ENCODE data around the gene DSC2.

The DSC2 gene

DNA sequence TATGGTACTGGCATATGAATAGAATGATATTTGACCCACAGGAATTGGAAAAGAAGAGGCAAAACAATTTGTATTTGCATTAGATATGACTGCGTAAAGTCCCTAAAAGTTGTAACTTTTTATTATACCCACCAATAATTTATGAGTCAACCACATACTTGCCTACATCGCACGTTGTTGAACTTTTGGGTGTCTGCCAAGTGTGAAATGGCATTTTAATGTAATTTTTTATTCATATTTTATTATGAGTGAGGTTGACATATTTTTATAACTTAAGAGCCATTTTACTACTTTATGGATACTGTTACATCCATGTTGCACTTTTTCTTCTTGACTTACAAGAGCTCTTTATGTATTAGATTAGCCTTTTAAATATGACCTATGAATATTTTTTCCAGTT lies 4.6 kb downstream of the DSC2 start:
- no peak for DNase-seq

DNA sequence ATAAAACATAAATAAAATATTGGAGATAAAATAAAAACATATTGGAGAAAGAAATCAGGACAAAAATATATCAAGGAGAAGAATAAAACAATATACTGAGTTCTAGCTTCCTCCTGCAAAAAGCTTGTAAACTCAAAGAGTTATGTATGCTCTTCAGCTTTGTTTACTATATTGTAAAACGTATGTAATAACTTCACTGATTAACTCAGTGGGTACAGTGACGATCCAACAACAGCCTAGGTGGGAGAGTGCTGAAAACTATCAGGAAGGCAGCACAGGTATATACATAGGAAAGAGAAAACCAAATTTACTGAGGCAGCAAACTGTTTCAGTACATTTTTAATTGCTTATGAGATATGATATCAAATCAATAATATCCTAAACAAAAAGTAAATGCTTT lies 8.3 kb downstream of the DSC2 start:
- DNase-seq, result no peak

DNA sequence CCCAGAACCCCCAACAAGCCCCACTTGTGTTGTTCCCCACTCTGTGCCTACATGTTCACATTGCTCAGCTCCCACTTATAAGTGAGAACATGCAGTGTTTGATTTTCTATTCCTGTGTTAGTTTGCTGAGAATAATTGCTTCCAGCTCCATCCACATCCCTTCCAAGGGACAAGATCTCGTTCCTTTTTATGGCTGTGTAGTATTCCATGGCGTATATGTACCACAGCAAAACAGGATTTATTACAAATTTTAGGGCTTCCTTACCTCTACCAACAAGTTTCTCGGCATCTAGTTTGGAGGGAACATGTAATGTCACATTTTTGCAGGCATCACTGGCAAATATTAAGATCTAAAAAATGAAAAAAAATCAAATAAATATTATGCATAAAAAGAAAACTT lies 8.9 kb downstream of the DSC2 start:
- DNase-seq, result no peak

DNA sequence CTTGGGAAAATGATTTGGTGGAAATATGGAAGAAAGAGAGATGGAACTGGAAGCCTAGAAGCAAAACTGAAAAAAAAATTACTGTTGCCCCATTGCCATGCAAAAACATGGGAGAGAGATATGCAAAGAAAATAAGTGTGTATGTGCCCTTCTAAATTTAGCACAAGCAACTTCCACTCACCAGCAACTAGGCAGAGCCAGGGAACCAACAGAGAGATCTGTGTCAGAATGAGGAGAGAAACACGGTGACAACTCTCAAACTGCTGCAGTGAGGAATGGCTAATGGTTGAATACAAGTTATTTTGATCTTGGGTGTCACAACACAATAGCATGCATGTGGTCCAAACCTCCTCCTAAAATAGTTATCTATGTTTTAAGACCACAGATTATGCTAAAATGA lies 10.9 kb downstream of the DSC2 start:
- no peak for DNase-seq

DNA sequence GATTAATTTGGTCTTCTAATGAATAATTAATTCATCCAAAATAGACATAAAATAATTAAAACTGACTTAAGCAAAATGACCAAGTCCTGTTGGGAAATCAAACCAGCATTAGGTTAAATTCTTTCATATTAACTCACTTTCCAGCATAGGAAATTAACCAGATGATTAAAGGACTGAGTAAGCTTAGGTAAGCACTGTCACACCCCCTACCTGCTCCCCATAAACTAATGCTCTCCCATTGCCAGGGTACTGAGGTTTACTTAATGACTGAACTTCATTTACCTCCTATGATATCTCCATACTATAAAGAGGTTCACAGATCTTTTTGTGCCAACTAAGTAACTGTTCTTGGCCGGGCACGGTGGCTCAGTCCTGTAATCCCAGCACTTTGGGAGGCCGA lies 13.7 kb downstream of the DSC2 start:
- no peak for DNase-seq

DNA sequence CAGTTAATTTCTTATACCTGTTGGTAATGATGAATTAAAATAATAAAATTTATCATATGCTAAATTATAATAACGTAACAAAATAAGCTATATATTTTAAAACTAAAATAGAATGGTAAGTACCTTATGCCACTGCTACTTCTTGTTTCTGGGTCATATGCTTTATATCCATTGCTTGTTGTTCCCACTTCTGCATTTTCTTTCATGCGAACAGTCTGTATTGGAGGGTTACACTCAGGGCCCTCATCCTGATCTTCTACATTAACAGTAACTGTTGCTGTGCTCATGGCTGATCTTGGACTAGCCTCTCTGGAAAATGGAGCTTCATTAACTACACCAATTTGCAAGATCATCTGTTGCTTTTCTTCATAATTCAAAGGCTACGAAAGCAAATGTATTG lies 22.2 kb downstream of the DSC2 start:
- DNase-seq, result no peak

DNA sequence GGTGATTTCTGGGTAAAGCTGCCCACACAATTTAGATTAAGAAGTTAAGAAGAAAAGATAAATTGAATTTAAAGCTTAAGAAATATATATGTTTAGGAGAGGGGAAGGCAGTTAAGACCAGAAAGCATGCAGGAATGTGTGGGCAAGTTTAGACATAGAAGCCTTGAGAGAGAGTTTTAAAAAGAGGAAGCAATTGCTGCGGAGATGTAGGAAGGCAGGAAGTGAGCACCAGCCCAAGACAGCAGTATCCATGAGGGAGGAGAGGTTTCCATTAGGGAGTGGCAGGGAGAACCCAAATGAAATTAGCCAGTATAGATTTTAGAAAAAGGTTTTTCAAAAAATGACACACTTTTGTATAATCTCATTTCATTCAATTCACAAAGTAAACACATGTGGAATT lies 24.3 kb downstream of the DSC2 start:
- no peak for DNase-seq

DNA sequence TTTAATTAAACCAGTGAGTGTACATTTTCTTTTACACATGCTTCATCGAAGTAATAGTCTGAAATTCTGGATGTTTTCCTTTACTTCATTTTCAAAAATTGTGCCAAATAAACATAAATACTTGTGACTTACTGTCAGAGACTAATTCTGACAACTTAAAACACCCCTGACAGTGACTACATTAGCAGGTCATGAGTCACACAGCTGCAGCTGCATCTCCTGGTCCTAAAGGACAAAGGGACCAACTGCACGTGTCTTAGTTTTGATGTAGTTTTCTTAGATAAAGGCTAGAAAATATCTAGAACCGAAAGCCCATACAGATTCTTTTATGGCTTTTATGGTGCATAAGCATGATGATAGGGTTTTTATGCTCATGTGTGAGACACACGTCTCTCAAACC lies 30.0 kb downstream of the DSC2 start:
- DNase-seq, result no peak

DNA sequence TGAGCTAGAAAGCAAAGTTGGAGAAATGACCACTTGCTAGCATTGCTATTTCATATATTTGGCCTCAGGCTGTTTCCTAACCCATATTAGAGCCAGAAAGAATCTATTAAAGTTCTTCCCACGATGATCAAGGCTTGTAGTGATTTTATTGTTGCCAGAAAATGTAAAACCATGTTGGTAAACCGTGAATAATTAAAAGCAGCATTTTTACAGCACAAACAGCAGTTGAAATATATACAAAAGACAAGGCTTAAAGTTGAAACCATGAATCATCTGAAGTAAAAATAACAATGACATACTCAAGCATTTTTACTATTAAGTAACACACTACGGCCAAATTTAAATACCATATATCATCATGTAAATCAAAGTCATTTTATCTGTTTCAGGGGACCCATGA lies 32.0 kb downstream of the DSC2 start:
- DNase-seq, result no peak

DNA sequence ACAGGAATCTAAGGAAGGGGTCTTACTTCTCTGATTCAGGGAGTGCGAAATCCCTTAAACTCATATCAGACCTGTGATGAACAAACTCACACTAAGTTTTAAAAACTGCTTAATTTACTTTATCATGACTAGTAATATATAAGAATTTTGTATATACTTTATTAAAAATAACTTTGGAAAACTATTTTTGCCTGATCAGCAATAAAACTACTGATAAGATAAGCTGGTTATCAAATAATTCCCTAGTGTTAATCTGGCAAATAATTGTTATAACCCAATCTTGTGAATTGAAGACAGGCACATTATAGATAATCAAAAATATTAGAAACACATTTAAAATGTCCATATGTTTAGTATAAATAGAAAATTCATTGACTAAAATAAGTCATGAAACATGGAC lies 36.0 kb downstream of the DSC2 start:
- no peak for DNase-seq

DNA sequence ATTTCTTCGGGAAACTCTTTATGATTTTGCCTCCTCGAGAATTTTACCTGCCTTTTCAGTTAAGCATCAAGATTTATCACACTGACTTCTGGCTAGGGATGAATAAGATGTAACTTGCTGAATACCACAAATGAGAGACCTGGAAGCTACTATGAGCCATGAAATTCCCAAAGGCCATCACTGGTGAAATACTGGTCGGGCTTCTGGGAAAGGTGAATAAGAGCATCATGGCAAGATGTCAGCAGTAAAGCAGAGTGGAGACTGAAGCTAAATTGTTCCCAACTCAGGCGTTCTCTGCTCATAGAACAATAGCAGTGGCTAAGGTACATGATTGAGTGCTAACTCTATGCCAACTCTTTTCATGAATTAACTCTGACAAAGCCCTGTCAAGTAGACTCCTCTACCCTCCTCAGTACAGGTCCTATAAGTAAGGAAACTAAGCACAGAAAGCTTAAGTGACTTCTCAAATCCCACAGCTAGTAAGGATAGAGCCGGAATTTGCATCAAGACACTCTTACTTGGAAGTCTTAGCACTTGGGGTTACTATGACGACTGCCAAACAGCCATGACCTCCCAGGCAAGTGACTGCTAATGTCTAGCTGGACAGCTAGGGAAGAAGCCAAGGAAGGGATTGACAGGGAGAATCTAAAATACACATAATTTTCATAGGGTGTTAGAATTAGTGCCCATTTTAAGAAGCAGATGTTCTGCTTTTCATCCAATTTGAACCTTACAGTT lies 37.0 kb downstream of the DSC2 start:
- DNase-seq, result no peak

DNA sequence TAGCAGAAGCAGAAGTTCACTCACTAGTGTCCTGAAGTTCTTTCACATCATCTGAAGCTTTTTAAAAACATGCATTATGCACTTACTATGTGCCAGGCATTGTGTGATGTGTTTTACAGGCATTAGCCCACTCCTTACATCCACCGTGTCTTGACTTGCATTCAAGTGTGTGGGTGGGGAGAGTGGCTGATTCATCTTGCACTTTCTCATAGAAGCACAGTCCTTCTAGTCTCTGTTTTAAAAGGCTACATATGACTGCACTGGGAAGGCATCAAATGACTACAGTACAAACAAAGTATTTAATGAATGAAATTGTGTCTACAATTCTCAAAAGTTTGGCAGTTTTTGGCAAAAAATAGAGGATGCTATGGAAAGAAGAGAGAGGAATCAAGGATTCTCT lies 38.1 kb downstream of the DSC2 start:
- DNase-seq, result no peak

DNA sequence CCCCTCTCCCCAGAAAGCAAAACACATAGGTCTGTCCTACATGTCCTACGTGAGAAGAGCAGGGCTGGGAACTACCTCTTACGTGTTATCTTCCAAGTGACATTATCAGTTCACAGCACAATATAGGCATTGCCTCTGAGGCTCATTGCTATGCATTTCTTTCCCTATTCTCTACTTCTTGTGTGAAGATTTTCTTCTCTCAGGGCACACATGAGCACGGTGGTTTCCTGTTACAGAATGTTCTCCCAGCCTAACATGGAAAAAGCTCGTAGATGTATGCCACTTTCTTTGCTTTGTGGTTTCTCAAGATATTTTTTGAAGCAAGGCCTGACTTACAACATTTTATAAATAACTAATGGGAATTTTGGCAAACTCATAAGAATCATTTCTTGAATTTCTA lies 40.3 kb downstream of the DSC2 start:
- DNase-seq, result no peak

DNA sequence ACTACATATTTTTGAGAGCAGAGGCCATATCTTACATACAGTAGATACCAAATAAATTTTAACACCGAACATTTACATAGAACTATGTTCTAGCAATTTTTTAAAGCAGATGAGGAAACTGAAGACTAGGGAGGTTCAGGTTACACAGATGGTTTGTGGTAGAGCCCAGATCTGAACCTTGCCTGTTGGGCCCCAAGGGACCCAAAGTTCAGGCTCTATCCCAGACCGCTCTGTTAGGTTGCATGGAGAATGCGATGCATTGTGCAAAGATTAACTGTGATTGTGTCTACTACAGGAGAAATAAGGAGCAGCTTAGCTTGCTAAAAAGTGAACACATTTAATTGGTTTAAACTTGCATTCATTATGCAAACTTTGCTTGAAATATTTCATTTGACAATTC lies 43.3 kb downstream of the DSC2 start:
- DNase-seq, result no peak

DNA sequence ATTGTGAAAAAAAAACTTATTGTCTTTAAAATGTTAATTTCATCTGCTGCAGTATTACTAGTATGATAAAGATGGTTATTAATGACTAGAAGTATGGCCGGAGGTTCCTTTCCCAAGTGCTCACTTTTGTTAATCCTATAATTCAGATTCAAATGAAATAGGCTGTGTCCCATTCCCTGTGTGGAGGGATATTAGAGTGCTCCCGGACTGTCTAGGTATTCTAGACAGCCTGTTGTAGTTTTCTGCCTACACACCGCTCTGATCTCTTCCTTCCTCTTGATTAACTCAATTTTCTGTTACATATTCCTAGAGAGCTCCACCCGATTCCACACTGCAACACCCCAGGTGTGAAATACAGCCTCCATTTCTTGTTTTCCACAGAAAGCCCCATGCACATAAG lies 44.3 kb downstream of the DSC2 start:
- DNase-seq, result no peak

DNA sequence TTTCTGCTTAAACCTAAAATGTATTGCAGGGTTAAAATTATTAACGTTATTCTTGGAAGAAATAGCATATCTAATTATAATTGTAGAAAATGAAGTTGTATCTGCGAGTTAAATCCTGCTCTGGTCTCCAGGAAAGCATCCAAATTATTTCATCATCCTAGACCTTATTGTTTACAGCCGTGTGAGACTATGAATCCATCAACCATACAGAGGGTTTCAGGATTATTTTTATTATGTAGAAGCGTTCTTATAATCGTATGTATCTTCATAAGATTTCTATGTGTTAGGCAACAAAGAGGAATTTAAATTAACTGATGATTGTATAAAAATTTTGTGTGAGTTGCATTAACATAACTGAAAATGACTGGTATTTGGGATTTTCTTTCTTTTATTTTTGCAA lies 45.2 kb downstream of the DSC2 start:
- no peak for DNase-seq

DNA sequence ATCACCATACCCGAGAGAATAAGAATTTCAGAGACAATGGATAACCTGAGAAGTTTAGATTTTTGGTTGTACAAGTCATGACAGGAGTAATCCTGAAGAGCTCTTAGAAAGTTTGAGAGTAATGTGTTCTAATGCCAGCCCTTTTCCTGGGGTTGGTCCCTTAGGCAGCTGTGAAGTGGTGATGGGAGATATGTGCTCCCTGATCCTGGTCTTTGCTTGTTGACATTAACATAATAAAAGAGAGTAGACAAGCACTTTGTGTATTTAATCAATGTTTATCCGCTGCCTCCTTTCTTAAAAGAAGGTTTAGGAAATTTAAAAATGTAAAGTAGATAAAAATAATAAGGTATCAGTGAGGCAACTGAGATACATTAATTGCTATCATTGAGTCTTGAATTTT lies 45.9 kb downstream of the DSC2 start:
- no peak for DNase-seq

DNA sequence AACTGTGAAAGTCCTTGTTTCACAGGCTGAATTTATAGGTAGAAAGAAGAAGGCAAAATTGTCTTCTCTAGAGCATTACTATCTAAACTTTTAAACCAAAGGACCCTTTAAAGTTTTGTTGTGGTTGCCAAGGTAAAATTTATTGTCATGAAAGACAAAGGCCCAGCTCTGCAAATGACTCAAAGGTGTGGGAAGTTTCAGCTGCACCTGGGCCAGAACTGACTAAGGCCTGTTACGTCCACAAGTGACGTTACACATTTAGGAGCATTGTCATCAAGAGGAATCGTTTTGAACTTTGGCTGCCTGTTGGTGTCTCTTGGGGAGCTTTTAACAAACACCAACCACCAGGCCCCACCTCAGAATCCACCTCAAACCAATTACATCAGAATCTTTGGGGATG lies 51.6 kb downstream of the DSC2 start:
- no peak for DNase-seq

DNA sequence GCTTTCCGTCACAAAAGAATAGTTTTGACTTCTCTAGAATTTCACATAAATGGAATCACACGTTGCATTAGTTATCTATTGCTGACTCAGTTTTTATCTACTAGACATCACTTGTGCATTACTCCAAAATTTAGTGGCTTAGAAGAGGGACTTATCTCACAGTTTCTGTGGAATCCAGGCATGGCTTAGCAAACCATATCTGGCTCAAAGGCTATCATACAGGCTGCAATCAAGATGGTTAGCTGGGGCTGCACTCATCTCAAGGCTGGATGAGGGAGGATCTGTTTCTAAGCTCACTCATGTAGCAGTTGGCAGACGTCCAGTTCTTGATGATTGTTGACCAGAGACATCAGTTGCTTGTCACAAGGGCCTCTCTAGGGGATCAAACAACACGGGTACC lies 53.0 kb downstream of the DSC2 start:
- DNase-seq, result no peak

DNA sequence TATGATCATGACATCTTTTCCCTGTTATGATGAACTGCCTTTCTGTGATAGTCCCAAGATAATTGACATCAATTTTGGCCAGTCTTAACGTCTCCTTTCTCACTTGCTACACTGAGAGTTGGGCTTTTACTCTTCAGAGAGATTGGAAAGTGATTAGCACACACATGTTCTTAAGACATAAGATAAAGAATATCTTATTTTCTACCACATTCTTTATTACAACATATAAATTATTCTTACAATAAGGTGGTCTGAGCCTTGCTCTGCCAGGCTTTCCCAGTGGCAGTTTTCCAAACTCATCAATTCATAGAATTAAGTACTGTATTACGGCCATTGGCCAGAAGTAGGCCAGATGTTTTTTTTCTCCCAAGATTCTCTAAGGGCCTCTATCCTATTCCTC lies 54.0 kb downstream of the DSC2 start:
- no peak for DNase-seq

DNA sequence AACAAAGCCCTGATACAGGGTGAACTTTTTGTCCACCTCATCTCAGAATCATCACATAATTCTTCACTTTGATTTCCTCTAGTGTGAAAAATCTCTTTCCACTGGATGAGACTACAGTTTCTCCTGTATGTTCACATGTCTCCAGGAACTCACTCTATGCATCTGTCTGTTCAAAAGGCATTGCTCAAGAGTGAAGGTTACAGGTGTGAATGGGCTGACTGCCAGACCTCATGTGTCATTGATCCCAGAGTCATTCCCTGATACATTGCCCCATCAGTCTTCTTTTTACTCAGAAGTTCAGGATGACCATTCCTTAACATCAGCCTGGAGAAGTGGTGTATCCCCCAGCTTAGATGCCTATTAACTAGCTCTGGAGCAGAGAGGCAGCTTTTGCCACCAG lies 55.3 kb downstream of the DSC2 start:
- no peak for DNase-seq

DNA sequence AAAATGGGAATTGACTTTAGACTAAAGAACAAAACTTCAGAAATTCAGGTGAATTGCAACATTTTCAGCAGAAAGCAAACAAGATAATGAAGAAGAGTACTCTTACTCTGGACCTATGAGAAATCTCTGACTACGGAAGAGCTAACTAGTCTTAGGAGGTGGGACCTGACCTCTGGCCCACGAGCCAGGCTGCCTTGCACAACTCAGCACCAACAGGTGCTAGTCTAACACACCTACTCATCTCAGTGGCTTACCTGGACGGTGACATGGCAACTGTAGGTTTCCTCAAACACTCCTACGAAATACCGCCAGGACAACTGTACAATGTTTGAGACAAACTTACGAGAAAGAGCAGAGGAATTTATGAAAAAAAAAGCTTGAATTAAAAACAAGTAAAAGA lies 56.6 kb downstream of the DSC2 start:
- DNase-seq, result no peak

DNA sequence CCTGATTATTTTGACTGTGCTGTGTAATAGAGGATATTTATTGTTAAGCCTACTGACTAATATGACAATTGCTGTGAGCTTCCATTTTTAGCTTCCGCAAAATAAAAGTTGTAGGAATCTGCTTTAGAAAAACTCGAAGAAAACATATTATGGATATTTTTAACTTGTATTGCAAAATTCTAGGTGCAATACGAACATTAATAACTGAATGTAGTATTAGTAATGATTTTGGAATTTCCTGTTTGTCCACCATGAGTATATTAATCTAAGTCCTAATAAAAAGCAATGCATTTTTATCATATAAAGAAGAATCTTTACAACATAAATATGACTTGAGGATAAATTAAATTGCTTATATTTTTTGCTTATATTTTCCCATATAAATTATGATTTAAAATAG lies 57.3 kb downstream of the DSC2 start:
- DNase-seq, result no peak

DNA sequence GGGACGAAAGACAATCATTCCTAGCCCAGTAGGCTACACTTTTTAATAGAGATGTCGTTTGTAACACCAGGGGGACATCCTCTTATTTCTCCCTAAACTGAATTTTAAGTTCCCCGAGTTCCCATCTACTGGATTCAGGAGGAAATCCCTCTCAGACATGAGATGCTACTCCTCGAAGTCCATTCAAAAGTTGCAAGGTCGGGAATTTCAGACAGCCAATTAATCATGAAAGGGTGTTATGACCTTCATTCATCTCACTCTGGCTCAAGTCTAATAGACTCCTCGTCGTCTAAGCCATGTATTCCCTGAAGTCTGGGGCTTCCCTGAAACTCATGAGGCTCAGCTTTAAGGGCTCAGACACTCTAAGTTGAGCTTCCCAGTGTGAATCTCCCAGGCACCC lies 58.5 kb downstream of the DSC2 start:
- no peak for DNase-seq

DNA sequence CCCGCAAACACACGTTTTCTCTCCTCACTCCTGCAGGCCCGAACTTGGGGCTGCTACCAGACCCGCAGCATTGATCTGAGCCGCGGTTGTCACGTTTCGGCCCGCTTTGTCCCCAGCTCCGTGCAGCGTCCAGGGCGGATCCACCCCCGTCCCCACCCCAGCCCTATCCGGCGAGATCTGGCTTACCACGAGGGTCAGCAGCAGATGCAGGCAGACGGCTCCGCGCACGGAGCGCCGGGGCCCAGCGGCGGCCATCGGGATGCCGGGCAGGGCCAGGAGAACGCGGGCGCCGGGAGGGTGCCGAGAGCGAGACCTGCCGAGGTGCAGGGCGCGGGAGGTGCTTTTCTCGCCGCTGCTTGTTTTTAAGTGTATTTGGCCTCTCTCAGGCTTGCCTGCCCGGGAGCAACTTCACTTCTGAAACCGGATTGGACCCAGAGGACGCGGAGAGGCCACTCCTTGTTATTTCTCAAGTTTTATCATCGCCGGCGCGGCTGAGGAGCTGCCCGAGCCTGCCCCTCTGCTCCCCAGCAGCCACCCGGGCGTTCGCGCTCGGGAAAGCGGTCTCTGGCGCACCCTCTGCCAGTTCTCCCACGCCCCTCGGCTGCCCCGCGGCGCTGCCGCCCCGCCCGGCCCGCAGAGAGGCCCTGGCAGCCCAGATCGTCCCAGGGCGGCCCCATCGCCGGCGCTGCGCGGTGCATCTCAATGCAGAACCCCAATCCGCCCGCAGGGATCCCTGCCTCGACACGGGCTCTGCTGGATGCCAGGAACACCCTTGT lies 59.6 kb downstream of the DSC2 start, which contains the start of gene DSC3:
DSC3 (minus strand) TSS at position 337 of the 776 bp plus-strand sequence; CDS start at position 255, 82 bp downstream.
- no peak for DNase-seq
